HCT116 (cell line): ENCODE data around the gene GXYLT2. TPM values are rescaled to one million over a fixed set of nuclear protein-coding genes. Genes with fewer than 3 reads are reported as not detected.
A peak's percentile ranks its signal among the peaks of the same experiment; 100 is the strongest.

Experiments used
- ATAC-seq: fragments of 200-7000 bp; cut with Tn5 transposase; 2 replicates; pipeline ENCODE4 v1.9.1; 2020; ENCODE audit warnings: mild to moderate bottlenecking, moderate library complexity
- BruUV-seq: library from RNA; stranded (reverse); fragments of 400-500 nt; replicated peaks from 2 replicates; lab custom pipeline; 2021; lab: Mats Ljungman, UMichigan
- CTCF ChIA-PET: fragments of 300-600 bp; sonication (Branson Sonifier 250); formaldehyde crosslinking; loops from one replicate; lab custom pipeline; 2021; ENCODE audit warnings: antibody characterized with exemption; lab: Charles Lee
- POLR2A ChIA-PET: fragments of 300-600, 350-600 bp; sonication (Branson Sonifier 250); formaldehyde crosslinking; loops from one replicate; lab custom pipeline; 2021; ENCODE audit warnings: antibody characterized with exemption; lab: Charles Lee
- RAD21 ChIA-PET, 2 experiments: fragments of 300-600 bp; sonication (Branson Sonifier 250); formaldehyde crosslinking; loops; one replicate each; lab custom pipeline; 2023; ENCODE audit warnings: low total read pairs in 2 of 2; ENCODE audit not compliant: uncharacterized antibody in 2 of 2, unreplicated experiment in 2 of 2, low non-redundant PET in 1 of 2; lab: Charles Lee
- DNase-seq: peaks from one replicate; pipeline ENCODE4 v3.0.0-alpha.2; 2010; ENCODE audit warnings: low read depth, low spot score
- H2AFZ ChIP-seq: fragments of 200-600 bp; shearing (Covaris generic), sonication (generic); 2 replicates; pipeline ENCODE4 v1.6.1; 2017; ENCODE audit warnings: low read depth, mixed run types, mixed read lengths, antibody characterized with exemption, low read length; ENCODE audit not compliant: poor library complexity, severe bottlenecking
- H3K27ac ChIP-seq: 2 replicates; pipeline ENCODE4 v1.5.1; 2012; ENCODE audit warnings: low read depth, low read length
- H3K27me3 ChIP-seq: fragments of 200-600 bp; sonication (generic); 2 replicates; pipeline ENCODE4 v1.6.1; 2016; ENCODE audit warnings: mixed run types, low read length, mixed read lengths; ENCODE audit not compliant: insufficient read depth
- H3K36me3 ChIP-seq, 2 experiments: fragments of 200-500 bp in 1 of 2; fragments of 200-600 bp in 1 of 2; sonication (Bioruptor generic) in 1 of 2; sonication (generic) in 1 of 2; 2 replicates each; pipeline versions ENCODE4 v1.5.1 to v1.6.1; 2014 to 2016; ENCODE audit warnings: low read length in 2 of 2, inconsistent platforms in 1 of 2, mixed read lengths in 1 of 2, mixed run types in 1 of 2; ENCODE audit not compliant: insufficient read depth in 2 of 2, control insufficient read depth in 1 of 2
- H3K4me1 ChIP-seq, 2 experiments: fragments of 200-600 bp in 1 of 2; sonication (generic) in 1 of 2; 2 replicates each; pipeline versions ENCODE4 v1.5.1 to v1.6.1; 2012 to 2017; ENCODE audit warnings: low read length in 2 of 2, inconsistent platforms in 1 of 2, mild to moderate bottlenecking in 1 of 2, mixed read lengths in 1 of 2, mixed run types in 1 of 2, moderate library complexity in 1 of 2; ENCODE audit not compliant: insufficient read depth in 2 of 2, control insufficient read depth in 1 of 2
- H3K4me2 ChIP-seq: fragments of 200-600 bp; sonication (generic); 2 replicates; pipeline ENCODE4 v1.6.1; 2017; ENCODE audit warnings: mixed run types, low read length, mixed read lengths
- H3K4me3 ChIP-seq, 2 experiments: fragments of 200-600 bp in 1 of 2; sonication (generic) in 1 of 2; replicated peaks in 1 of 2; 2 replicates each; pipeline ENCODE4 v1.5.1; 2011 to 2016; ENCODE audit warnings: low read length in 2 of 2, control low read depth in 1 of 2, low read depth in 1 of 2, mild to moderate bottlenecking in 1 of 2, mixed read lengths in 1 of 2, mixed run types in 1 of 2
- H3K79me2 ChIP-seq: fragments of 200-600 bp; sonication (generic); 2 replicates; pipeline ENCODE4 v1.6.1; 2017; ENCODE audit warnings: mild to moderate bottlenecking, mixed run types, low read length, moderate library complexity, mixed read lengths; ENCODE audit not compliant: insufficient read depth
- H3K9ac ChIP-seq: fragments of 200-600 bp; sonication (generic); 2 replicates; pipeline ENCODE4 v1.6.1; 2016; ENCODE audit warnings: low read length, mixed read lengths
- H3K9me2 ChIP-seq: fragments of 200-600 bp; sonication (generic), shearing (Covaris generic); 2 replicates; pipeline ENCODE4 v1.6.1; 2017; ENCODE audit warnings: mixed run types, mild to moderate bottlenecking, moderate library complexity; ENCODE audit not compliant: insufficient read depth
- H3K9me3 ChIP-seq, 2 experiments: fragments of 200-500 bp in 1 of 2; fragments of 200-600 bp in 1 of 2; sonication (Bioruptor generic) in 1 of 2; sonication (generic) in 1 of 2; 2 replicates each; pipeline ENCODE4 v1.6.1; 2014 to 2017; ENCODE audit warnings: low read length in 2 of 2, mixed read lengths in 2 of 2, inconsistent platforms in 1 of 2, low read depth in 1 of 2, mild to moderate bottlenecking in 1 of 2, mixed run types in 1 of 2, moderate library complexity in 1 of 2; ENCODE audit not compliant: control insufficient read depth in 1 of 2, insufficient read depth in 1 of 2
- H4K20me1 ChIP-seq: fragments of 200-600 bp; sonication (generic), shearing (Covaris generic); 2 replicates; pipeline ENCODE4 v1.6.1; 2017; ENCODE audit warnings: mixed run types, mild to moderate bottlenecking, moderate library complexity; ENCODE audit not compliant: insufficient read depth
- CBX3 ChIP-seq: IDR thresholded peaks from 2 replicates; pipeline ENCODE4 v1.6.1; 2012; ENCODE audit warnings: low read depth
- CEBPB ChIP-seq: IDR thresholded peaks from 2 replicates; pipeline ENCODE4 v1.6.1; 2012; ENCODE audit warnings: low read depth
- RAD21 ChIP-seq: IDR thresholded peaks from 2 replicates; pipeline ENCODE4 v1.6.1; 2012; ENCODE audit warnings: low read depth, mild to moderate bottlenecking
- TCF7L2 ChIP-seq: IDR thresholded peaks from 2 replicates; pipeline ENCODE4 v1.7.0; 2011; ENCODE audit warnings: borderline replicate concordance, inconsistent platforms; ENCODE audit not compliant: insufficient read depth, insufficient read length; ENCODE audit errors: extremely low read depth
- intact Hi-C: fragments of 100-400 bp; cut with micrococcal nuclease; formaldehyde crosslinking; loops from 2 replicates; pipeline ENCODE4 v1.10.0; 2022
- total RNA-seq: library from RNA; stranded (reverse); gene quantifications from one replicate; pipeline ENCODE4 v1.2.1, GENCODE V29; 2021; ENCODE audit not compliant: unreplicated experiment
- TF ChIP-seq, protein P1 (sequence below): IDR thresholded peaks from 2 replicates; pipeline ENCODE4 v1.6.1; 2012; ENCODE audit warnings: low read depth
- TF ChIP-seq, protein P2 (sequence below), 3 experiments: fragments of 200-600 bp in 1 of 3; sonication (generic) in 1 of 3; IDR thresholded peaks in 2 of 3; conservative IDR thresholded peaks in 1 of 3; 2 replicates each; pipeline ENCODE4 v1.5.1; 2012 to 2017; ENCODE audit warnings: low read depth in 2 of 3, low read length in 2 of 3, antibody characterized with exemption in 1 of 3, borderline replicate concordance in 1 of 3, control low read depth in 1 of 3, mild to moderate bottlenecking in 1 of 3, mixed read lengths in 1 of 3, mixed run types in 1 of 3, moderate library complexity in 1 of 3; ENCODE audit not compliant: insufficient read depth in 1 of 3

GXYLT2 gene
- total RNA-seq, 1 experiment from 2014 or later, result 5.6 TPM

DNA sequence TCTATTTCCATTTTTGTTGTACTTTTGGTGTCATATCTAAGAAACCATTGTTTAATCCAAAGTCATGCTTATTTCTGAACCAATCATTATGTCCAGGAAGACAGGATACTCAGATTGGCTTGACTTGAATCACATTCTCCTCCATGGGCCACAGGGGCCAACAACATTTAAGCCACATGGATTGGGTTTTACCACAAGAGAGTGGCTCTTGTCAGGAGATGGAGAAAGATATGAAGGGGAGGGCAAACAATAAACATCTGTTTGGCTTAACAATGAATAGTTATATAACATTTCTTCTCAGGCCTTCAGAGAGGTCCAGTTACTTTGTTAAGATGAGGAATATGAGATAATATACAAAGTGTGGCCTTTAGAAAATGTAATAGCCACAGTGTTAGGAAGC lies 44.6 kb downstream of the GXYLT2 start:
- Histone ChIP-seq H4K20me1 (no peaks in the 10 kb centered on the region), H3K79me2 (no peaks in the 10 kb centered on the region), H3K4me2 (no peak overlapping the region), H3K4me1 (no peaks in the 10 kb centered on the region), H3K9me3 (no peaks in the 10 kb centered on the region), H2AFZ (no peak overlapping the region), H3K4me3 (no peak overlapping the region), H3K9ac (no peak overlapping the region), H3K9me2 (no peaks in the 10 kb centered on the region), H3K27ac (no peak overlapping the region), H3K27me3 (no peaks in the 10 kb centered on the region), H3K36me3 (no peaks in the 10 kb centered on the region)
- intact Hi-C loops, result no loop called here
- no peak for ATAC-seq
- ChIA-PET RAD21 (no interaction called here), POLR2A (no interaction called here), CTCF (no interaction called here)
- BruUV-seq, result no TSS peak
- DNase-seq, result no peak
- TF ChIP-seq TCF7L2, result no peak

DNA sequence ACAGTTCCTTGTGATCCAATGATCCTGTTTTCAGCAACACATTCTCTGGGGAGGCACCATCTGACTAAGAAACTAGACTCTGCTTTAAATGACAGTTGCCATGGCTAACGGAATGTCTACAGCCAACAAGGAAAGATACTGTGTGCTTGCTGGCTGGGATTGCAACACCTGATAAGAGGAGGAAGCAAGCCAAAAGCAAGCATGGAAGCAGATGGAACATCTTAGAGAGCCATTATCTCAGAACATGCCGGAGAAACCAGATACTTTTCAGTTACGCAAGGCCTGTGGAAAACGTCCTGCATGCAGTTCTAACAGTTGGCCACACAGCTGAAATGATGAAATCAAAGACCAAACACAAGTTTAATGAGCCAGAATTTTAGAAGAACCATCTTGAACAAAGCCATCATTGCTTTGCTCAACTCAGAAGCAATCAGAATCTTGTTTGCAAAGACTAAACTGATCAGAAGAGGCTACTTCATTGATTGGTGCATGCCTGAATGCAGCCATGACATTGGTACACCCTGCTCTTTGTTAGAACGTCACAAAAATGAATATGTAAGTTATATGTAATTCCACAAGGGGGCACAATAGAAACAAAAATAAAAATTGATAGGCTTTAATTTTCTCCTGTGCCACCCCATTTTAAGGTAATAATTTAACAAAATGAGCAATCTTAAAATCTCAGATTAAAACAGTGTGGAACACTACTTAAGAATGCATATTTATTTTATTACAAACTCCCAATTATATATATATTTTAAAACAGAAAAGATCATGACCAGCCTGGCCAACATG lies 50.8 kb downstream of the GXYLT2 start:
- CTCF ChIA-PET, result interaction anchor here (0.7 to 3.2 kb wide), 3 partner anchors 118 to 150 kb away, joined by 3 to 28 read pairs (median 4); no protein-coding TSS in a partner anchor
- no peak overlapping the region for H3K27ac ChIP-seq
- H3K79me2 ChIP-seq, result no peaks in the 10 kb centered on the region
- H3K9me2 ChIP-seq, result no peaks in the 10 kb centered on the region
- H2AFZ ChIP-seq, result peak overlapping the region; percentile 97
- H3K36me3 ChIP-seq, result no peaks in the 10 kb centered on the region
- POLR2A ChIA-PET, result no interaction called here
- H3K9me3 ChIP-seq, result no peaks in the 10 kb centered on the region
- intact Hi-C loops, result loop anchor here (1.0 kb wide), 2 partner anchors 118 to 148 kb away; no protein-coding TSS in a partner anchor
- no peak overlapping the region for H3K4me3 ChIP-seq
- no peak overlapping the region for H3K9ac ChIP-seq
- no TSS peak for BruUV-seq
- peaks cover 0 to 6% of the 10 kb centered on the region in 2 experiments; a peak in 2 of 4 replicates for H3K4me1 ChIP-seq
- TF ChIP-seq CEBPB (peak; percentile 48; the same call in 1 of the 2 replicates), CBX3 (0 out of 2 replicates have a peak, but pooled peaks have one; percentile 16), RAD21 (peak; percentile 70)
- TF ChIP-seq, protein P1, sequence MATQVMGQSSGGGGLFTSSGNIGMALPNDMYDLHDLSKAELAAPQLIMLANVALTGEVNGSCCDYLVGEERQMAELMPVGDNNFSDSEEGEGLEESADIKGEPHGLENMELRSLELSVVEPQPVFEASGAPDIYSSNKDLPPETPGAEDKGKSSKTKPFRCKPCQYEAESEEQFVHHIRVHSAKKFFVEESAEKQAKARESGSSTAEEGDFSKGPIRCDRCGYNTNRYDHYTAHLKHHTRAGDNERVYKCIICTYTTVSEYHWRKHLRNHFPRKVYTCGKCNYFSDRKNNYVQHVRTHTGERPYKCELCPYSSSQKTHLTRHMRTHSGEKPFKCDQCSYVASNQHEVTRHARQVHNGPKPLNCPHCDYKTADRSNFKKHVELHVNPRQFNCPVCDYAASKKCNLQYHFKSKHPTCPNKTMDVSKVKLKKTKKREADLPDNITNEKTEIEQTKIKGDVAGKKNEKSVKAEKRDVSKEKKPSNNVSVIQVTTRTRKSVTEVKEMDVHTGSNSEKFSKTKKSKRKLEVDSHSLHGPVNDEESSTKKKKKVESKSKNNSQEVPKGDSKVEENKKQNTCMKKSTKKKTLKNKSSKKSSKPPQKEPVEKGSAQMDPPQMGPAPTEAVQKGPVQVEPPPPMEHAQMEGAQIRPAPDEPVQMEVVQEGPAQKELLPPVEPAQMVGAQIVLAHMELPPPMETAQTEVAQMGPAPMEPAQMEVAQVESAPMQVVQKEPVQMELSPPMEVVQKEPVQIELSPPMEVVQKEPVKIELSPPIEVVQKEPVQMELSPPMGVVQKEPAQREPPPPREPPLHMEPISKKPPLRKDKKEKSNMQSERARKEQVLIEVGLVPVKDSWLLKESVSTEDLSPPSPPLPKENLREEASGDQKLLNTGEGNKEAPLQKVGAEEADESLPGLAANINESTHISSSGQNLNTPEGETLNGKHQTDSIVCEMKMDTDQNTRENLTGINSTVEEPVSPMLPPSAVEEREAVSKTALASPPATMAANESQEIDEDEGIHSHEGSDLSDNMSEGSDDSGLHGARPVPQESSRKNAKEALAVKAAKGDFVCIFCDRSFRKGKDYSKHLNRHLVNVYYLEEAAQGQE, result no peak
- TF ChIP-seq, protein P2, sequence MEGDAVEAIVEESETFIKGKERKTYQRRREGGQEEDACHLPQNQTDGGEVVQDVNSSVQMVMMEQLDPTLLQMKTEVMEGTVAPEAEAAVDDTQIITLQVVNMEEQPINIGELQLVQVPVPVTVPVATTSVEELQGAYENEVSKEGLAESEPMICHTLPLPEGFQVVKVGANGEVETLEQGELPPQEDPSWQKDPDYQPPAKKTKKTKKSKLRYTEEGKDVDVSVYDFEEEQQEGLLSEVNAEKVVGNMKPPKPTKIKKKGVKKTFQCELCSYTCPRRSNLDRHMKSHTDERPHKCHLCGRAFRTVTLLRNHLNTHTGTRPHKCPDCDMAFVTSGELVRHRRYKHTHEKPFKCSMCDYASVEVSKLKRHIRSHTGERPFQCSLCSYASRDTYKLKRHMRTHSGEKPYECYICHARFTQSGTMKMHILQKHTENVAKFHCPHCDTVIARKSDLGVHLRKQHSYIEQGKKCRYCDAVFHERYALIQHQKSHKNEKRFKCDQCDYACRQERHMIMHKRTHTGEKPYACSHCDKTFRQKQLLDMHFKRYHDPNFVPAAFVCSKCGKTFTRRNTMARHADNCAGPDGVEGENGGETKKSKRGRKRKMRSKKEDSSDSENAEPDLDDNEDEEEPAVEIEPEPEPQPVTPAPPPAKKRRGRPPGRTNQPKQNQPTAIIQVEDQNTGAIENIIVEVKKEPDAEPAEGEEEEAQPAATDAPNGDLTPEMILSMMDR (IDR thresholded peaks at IDR 0.05 in 2 of 3, conservative IDR thresholded peaks at IDR 0.05 in 1 of 3; ENCODE audit: borderline replicate concordance in 1 of 3, insufficient read depth in 1 of 3, low read depth in 2 of 3, low read length in 2 of 3), result peak; percentile 29 to 72 (median 70); a peak in 5 of 6 replicates
- no peaks in the 10 kb centered on the region for H3K27me3 ChIP-seq
- RAD21 ChIA-PET, result no interaction called here
- H3K4me2 ChIP-seq, result peak overlapping the region; percentile 34; the same call in 1 of the 2 replicates
- no peaks in the 10 kb centered on the region for H4K20me1 ChIP-seq
- peak; percentile 54 for DNase-seq
- peak; percentile 98 for ATAC-seq
